ENCODE results near the gene ENTHD1.

DNA sequence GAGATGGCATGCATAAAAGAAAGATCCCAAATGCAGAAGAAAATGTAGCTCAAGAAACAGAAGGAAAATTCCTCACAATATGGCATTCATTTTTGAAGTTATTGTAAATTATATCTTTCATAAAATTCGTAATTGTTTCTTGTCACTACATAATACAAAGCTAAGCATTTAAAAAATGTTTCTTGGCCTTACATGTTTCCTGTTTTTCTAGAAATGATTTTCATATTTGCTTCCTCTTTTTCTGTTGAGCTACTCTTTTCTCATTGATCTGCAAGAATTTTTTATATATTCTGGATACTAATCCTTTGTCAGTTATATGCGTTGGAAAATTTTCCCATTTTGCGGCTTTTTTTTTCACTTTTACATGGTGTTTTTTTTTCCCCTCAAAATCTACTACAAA lies 48.0 kb downstream of the ENTHD1 start:
- TF ChIP-seq, protein P1, sequence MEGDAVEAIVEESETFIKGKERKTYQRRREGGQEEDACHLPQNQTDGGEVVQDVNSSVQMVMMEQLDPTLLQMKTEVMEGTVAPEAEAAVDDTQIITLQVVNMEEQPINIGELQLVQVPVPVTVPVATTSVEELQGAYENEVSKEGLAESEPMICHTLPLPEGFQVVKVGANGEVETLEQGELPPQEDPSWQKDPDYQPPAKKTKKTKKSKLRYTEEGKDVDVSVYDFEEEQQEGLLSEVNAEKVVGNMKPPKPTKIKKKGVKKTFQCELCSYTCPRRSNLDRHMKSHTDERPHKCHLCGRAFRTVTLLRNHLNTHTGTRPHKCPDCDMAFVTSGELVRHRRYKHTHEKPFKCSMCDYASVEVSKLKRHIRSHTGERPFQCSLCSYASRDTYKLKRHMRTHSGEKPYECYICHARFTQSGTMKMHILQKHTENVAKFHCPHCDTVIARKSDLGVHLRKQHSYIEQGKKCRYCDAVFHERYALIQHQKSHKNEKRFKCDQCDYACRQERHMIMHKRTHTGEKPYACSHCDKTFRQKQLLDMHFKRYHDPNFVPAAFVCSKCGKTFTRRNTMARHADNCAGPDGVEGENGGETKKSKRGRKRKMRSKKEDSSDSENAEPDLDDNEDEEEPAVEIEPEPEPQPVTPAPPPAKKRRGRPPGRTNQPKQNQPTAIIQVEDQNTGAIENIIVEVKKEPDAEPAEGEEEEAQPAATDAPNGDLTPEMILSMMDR (IDR thresholded peaks at IDR 0.05; ENCODE audit: low read depth, low read length): no peak
- TF ChIP-seq POLR2A (IDR thresholded peaks at IDR 0.05; ENCODE audit: extremely low read depth, insufficient read length) (no peak), MYC (IDR thresholded peaks at IDR 0.05; ENCODE audit: low read depth, low read length) (no peak)
- TF ChIP-seq, protein P2, sequence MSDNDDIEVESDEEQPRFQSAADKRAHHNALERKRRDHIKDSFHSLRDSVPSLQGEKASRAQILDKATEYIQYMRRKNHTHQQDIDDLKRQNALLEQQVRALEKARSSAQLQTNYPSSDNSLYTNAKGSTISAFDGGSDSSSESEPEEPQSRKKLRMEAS (IDR thresholded peaks at IDR 0.05; ENCODE audit: low read depth, low read length): no peak

All from NB4 (cell line).